ENCODE data around the gene SPTBN1.

The SPTBN1 gene

GRCh38 chr2:54589038-54589339, 132.9 kb downstream of the SPTBN1 start:
- no peak for DNase-seq

- DNase-seq, result no peak
These were observed 133.5 kb downstream of the SPTBN1 start for GRCh38 chr2:54589340-54590215.

GRCh38 chr2:54590216-54591120, 134.3 kb downstream of the SPTBN1 start:
- DNase-seq, result no peak

- no peak for DNase-seq
These were observed 135.4 kb downstream of the SPTBN1 start for GRCh38 chr2:54591551-54591950.

GRCh38 chr2:54593249-54593648, 137.1 kb downstream of the SPTBN1 start:
- no peak for DNase-seq

GRCh38 chr2:54594048-54594447, 137.9 kb downstream of the SPTBN1 start:
- DNase-seq, result no peak

GRCh38 chr2:54595161-54595803, 139.2 kb downstream of the SPTBN1 start:
- DNase-seq, result no peak

- DNase-seq, result peak in 1 of 51 donors; percentile 29
These were observed 140.1 kb downstream of the SPTBN1 start for GRCh38 chr2:54595999-54596902.

- DNase-seq, result no peak
These were observed 141.2 kb downstream of the SPTBN1 start for GRCh38 chr2:54597153-54597848.

GRCh38 chr2:54598347-54599325, 142.5 kb downstream of the SPTBN1 start:
- DNase-seq, result no peak

- DNase-seq, result no peak
These were observed 143.2 kb downstream of the SPTBN1 start for GRCh38 chr2:54599326-54599710.

- DNase-seq, result no peak
These were observed 143.8 kb downstream of the SPTBN1 start for GRCh38 chr2:54599914-54600313.

- DNase-seq, result no peak
These were observed 145.2 kb downstream of the SPTBN1 start for GRCh38 chr2:54601339-54601738.

- DNase-seq, result no peak
These were observed 146.7 kb downstream of the SPTBN1 start for GRCh38 chr2:54602736-54603322.

- DNase-seq, result no peak
These were observed 147.2 kb downstream of the SPTBN1 start for GRCh38 chr2:54603357-54603756.

GRCh38 chr2:54603796-54604195, 147.7 kb downstream of the SPTBN1 start:
- DNase-seq, result no peak

GRCh38 chr2:54604871-54605270, 148.7 kb downstream of the SPTBN1 start:
- DNase-seq, result peak in 1 of 51 donors; percentile 28

- DNase-seq, result no peak
These were observed 149.7 kb downstream of the SPTBN1 start for GRCh38 chr2:54605836-54606235.

Measured in hypothalamus (tissue), 51 donors.